B cell (primary cell): ENCODE results near the gene XYLT1. TPM values are rescaled to one million over a fixed set of nuclear protein-coding genes. Genes with fewer than 3 reads are reported as not detected.
"Not testable (repeated sequence)": the region's sequence is repeated elsewhere in the genome, so short reads cannot be mapped to it uniquely, and the experiment has no call there.

Source experiments
- ATAC-seq: fragments of 200-7000 bp; cut with Tn5 transposase; one replicate; pipeline ENCODE4 v1.10.0; 2021; ENCODE audit warnings: low read depth, mild to moderate bottlenecking, moderate number of reproducible peaks, moderate library complexity
- CTCF ChIA-PET: fragments of 350-600 bp; sonication (Branson Sonifier 250); formaldehyde crosslinking; loops from one replicate; lab custom pipeline; 2021; ENCODE audit warnings: antibody characterized with exemption, inconsistent platforms; lab: Charles Lee
- POLR2A ChIA-PET: fragments of 350-600 bp; sonication (Branson Sonifier 250); formaldehyde crosslinking; loops from one replicate; lab custom pipeline; 2021; ENCODE audit warnings: antibody characterized with exemption; lab: Charles Lee
- DNase-seq: peaks from one replicate; pipeline ENCODE4 v3.0.0; 2013
- H2AFZ ChIP-seq: 2 replicates; pipeline ENCODE4 v1.6.1; 2012; ENCODE audit warnings: mild to moderate bottlenecking, low read depth, low read length; ENCODE audit not compliant: insufficient read depth, poor library complexity, severe bottlenecking
- H3K27ac ChIP-seq, 2 donors: 1 replicate in 1 of 2; 2 replicates in 1 of 2; pipeline ENCODE4 v1.5.1; 2012 to 2013; ENCODE audit warnings: low read length in 2 of 2, mild to moderate bottlenecking in 2 of 2, moderate library complexity in 1 of 2
- H3K27me3 ChIP-seq, 4 experiments: fragments of 200-600 bp in 1 of 4; sonication (generic) in 1 of 4; replicated peaks in 1 of 4; 1 replicate in 2 of 4; 2 replicates in 2 of 4; pipeline versions ENCODE4 v1.6.1 to v1.7.0; 2013 to 2016; ENCODE audit warnings: low read length in 3 of 4, mild to moderate bottlenecking in 2 of 4, mixed read lengths in 1 of 4, moderate library complexity in 1 of 4; ENCODE audit not compliant: insufficient read depth in 4 of 4, control insufficient read depth in 3 of 4; ENCODE audit errors: control extremely low read depth in 1 of 4
- H3K36me3 ChIP-seq, 2 experiments: replicated peaks in 1 of 2; 1 replicate in 1 of 2; 2 replicates in 1 of 2; pipeline versions ENCODE4 v1.6.1 to v1.7.1; 2013; ENCODE audit warnings: low read length in 1 of 2; ENCODE audit not compliant: insufficient read depth in 2 of 2, control insufficient read depth in 1 of 2; ENCODE audit errors: control extremely low read depth in 1 of 2, extremely low read depth in 1 of 2
- H3K4me1 ChIP-seq, 2 donors: fragments of 200-600 bp in 1 of 2; sonication (generic) in 1 of 2; 1 replicate in 1 of 2; 2 replicates in 1 of 2; pipeline versions ENCODE4 v1.5.1 to v1.6.1; 2013 to 2017; ENCODE audit warnings: low read length in 2 of 2; ENCODE audit not compliant: control insufficient read depth in 2 of 2, insufficient read depth in 2 of 2
- H3K4me2 ChIP-seq: replicated peaks from 2 replicates; pipeline ENCODE3; 2012; ENCODE audit warnings: mild to moderate bottlenecking, low read depth, low read length; ENCODE audit not compliant: poor library complexity, severe bottlenecking
- H3K4me3 ChIP-seq, 5 experiments: fragments of 200-600 bp in 1 of 5; sonication (generic) in 1 of 5; 1 replicate in 3 of 5; 2 replicates in 2 of 5; pipeline versions ENCODE4 v1.5.1 to v1.7.0; 2011 to 2016; ENCODE audit warnings: low read length in 4 of 5, mild to moderate bottlenecking in 4 of 5, low read depth in 2 of 5, control low read depth in 1 of 5, moderate library complexity in 1 of 5; ENCODE audit not compliant: insufficient read depth in 1 of 5; ENCODE audit errors: control extremely low read depth in 1 of 5, extremely low read depth in 1 of 5
- H3K79me2 ChIP-seq: fragments of 200-600 bp; sonication (generic); one replicate; pipeline ENCODE4 v1.6.0; 2016; ENCODE audit warnings: low read length; ENCODE audit not compliant: control insufficient read depth, insufficient read depth
- H3K9ac ChIP-seq: fragments of 200-600 bp; sonication (generic); 2 replicates; pipeline ENCODE4 v1.6.1; 2017; ENCODE audit warnings: mild to moderate bottlenecking, low read length, moderate library complexity
- H3K9me3 ChIP-seq, 3 donors: one replicate each; pipeline versions ENCODE4 v1.6.1 to v1.7.1; 2013; ENCODE audit warnings: low read length in 2 of 3; ENCODE audit not compliant: control insufficient read depth in 2 of 3, insufficient read depth in 1 of 3; ENCODE audit errors: control extremely low read depth in 1 of 3
- H4K20me1 ChIP-seq: 2 replicates; pipeline ENCODE4 v1.6.0; 2012; ENCODE audit warnings: mild to moderate bottlenecking, low read length; ENCODE audit not compliant: insufficient read depth, control insufficient read depth, poor library complexity, severe bottlenecking
- H3K27ac Mint-ChIP-seq: one replicate; pipeline ENCODE4 v1.8.0; 2021; ENCODE audit warnings: mixed read lengths
- H3K27me3 Mint-ChIP-seq: one replicate; pipeline ENCODE4 v1.8.0; 2021; ENCODE audit warnings: mixed read lengths
- H3K4me1 Mint-ChIP-seq: one replicate; pipeline ENCODE4 v1.8.0; 2021; ENCODE audit warnings: mixed read lengths
- H3K4me3 Mint-ChIP-seq: one replicate; pipeline ENCODE4 v1.8.0; 2021; ENCODE audit warnings: mixed read lengths
- H3K9me3 Mint-ChIP-seq: one replicate; pipeline ENCODE4 v1.8.0; 2022; ENCODE audit warnings: mixed read lengths; ENCODE audit not compliant: insufficient read depth
- CTCF ChIP-seq: fragments of 200-600 bp; IDR thresholded peaks from one replicate; pipeline ENCODE4 v1.8.0; 2022; ENCODE audit warnings: antibody characterized with exemption, mild to moderate bottlenecking
- EZH2 ChIP-seq: IDR thresholded peaks from 2 replicates; pipeline ENCODE4 v1.6.1; 2012; ENCODE audit warnings: borderline replicate concordance, low read depth, mild to moderate bottlenecking, moderate library complexity, low read length; ENCODE audit not compliant: insufficient read depth, poor library complexity, severe bottlenecking
- WGBS: methylation state at CpG from one replicate; pipeline ENCODE4 v1.1.5; 2013; ENCODE audit warnings: missing lambda C conversion rate; ENCODE audit not compliant: insufficient coverage; 5-methylcytosine and 5-hydroxymethylcytosine counted together
- intact Hi-C: fragments of 100-400 bp; cut with micrococcal nuclease; formaldehyde crosslinking; loops from one replicate; pipeline ENCODE4 v1.10.0; 2022
- polyA plus RNA-seq: library from polyadenylated mRNA; depleted of rRNA; stranded (reverse); fragments of >200 nt; gene quantifications from 2 replicates; pipeline ENCODE4 v1.2.3, GENCODE V29; 2012
- total RNA-seq, 2 donors: library from RNA; stranded (reverse); fragments of 120-200 nt in 1 of 2; gene quantifications; 1 replicate in 1 of 2; 2 replicates in 1 of 2; pipeline versions ENCODE4 v1.2.3 to v1.2.4, GENCODE V29; 2013 to 2022

XYLT1 gene
- total and polyA plus RNA-seq, 2 donors (not counting 1 experiment from before 2014, with no cell fraction given), result 8.7 to 59.6 TPM

DNA sequence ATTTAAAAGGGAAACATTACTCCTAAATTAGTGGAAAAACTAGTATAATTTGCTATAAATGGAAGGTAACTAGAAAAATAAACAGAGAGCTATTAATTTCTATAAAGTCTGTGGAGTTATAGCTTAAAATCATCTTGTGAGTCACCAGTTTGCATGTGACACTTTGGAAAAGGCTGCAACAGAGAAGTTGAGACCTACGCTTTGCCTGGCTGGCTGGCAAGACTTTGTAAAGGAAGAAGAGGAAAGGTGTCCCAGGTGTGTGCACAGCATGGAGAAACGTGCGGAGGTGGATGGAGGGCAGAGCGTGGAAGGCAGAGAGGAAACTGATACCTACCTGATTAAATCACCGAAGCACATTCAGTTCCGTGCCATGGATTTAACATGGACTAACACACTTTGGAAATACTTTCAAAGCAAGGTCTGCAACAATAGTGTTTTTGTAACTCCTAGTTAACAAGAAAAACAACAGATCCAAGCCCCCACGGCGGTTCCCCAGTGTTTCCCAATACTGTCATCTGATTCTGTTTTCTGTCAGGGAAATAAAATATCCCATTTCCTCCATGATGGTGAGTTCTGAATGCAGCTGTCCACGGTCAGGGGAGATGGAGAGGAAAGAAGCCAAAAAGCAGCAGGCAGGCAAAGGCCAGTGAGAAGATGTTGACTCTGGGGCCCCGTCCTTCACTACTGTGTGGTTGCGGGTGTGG is 134.8 kb downstream of the XYLT1 start:
- no peaks in the 10 kb centered on the region for H3K27me3 Mint-ChIP-seq
- no peak overlapping the region for H3K4me3 ChIP-seq
- POLR2A ChIA-PET, result interaction anchor here (0.6 kb wide), 1 partner anchor 1616 kb away, joined by 3 read pairs; no protein-coding TSS in a partner anchor
- intact Hi-C loops, result no loop called here
- H3K4me3 Mint-ChIP-seq, result no peak overlapping the region
- no peak overlapping the region for H3K27ac ChIP-seq
- no peak for DNase-seq
- no peak overlapping the region for H3K4me2 ChIP-seq
- no peaks in the 10 kb centered on the region for H3K9me3 ChIP-seq
- H4K20me1 ChIP-seq, result no peaks in the 10 kb centered on the region
- H3K27ac Mint-ChIP-seq, result no peak overlapping the region
- CTCF ChIA-PET, result no interaction called here
- ATAC-seq, result no peak
- no peaks in the 10 kb centered on the region for H3K27me3 ChIP-seq
- WGBS, result 90% methylated on average over 6 of the region's 11 CpGs
- peaks cover 0 to 5% of the 10 kb centered on the region in 2 experiments for H3K36me3 ChIP-seq
- peaks cover 21% of the 10 kb centered on the region for H3K4me1 Mint-ChIP-seq
- no peak overlapping the region for H2AFZ ChIP-seq
- H3K79me2 ChIP-seq, result peaks cover 30% of the 10 kb centered on the region
- H3K9ac ChIP-seq, result no peak overlapping the region
- peaks cover 7 to 10% of the 10 kb centered on the region in 2 donors for H3K4me1 ChIP-seq
- H3K9me3 Mint-ChIP-seq, result no peaks in the 10 kb centered on the region
- TF ChIP-seq CTCF (no peak), EZH2 (no peak)

- H3K27me3 Mint-ChIP-seq, intact Hi-C loops, H3K36me3 ChIP-seq, H3K4me1 ChIP-seq, H4K20me1 ChIP-seq, DNase-seq, H2AFZ ChIP-seq, H3K4me3 ChIP-seq, H3K9me3 ChIP-seq, ATAC-seq, CTCF ChIA-PET, H3K9me3 Mint-ChIP-seq, H3K4me2 ChIP-seq, H3K27me3 ChIP-seq, H3K4me3 Mint-ChIP-seq, H3K9ac ChIP-seq, H3K27ac ChIP-seq, H3K27ac Mint-ChIP-seq: not testable (repeated sequence)
- peaks cover 36% of the 10 kb centered on the region for H3K79me2 ChIP-seq
- peaks cover 16% of the 10 kb centered on the region for H3K4me1 Mint-ChIP-seq
- POLR2A ChIA-PET, result interaction anchor here (0.6 to 0.7 kb wide), 2 partner anchors 9 to 1617 kb away, joined by 3 to 6 read pairs; no protein-coding TSS in a partner anchor
- WGBS, result 99% methylated on average over 8 of the region's 10 CpGs
These were observed 135.4 kb downstream of the XYLT1 start for GRCh38 chr16:17335406-17335805.
